Esophagus (tissue), 2 donors: ENCODE data around the gene MITF. TPM values are rescaled to one million over a fixed set of nuclear protein-coding genes. Genes with fewer than 3 reads are reported as not detected.

Experiments used
- H3K27ac ChIP-seq, 2 donors: one replicate each; pipeline ENCODE4 v1.5.1; 2013; ENCODE audit warnings: low read depth in 2 of 2, mild to moderate bottlenecking in 2 of 2, inconsistent platforms in 1 of 2, low read length in 1 of 2, moderate library complexity in 1 of 2
- H3K27me3 ChIP-seq, 2 donors: one replicate each; pipeline ENCODE4 v1.6.1; 2013; ENCODE audit warnings: low read length in 2 of 2, control low read depth in 1 of 2, mild to moderate bottlenecking in 1 of 2; ENCODE audit not compliant: insufficient read depth in 2 of 2, control insufficient read depth in 1 of 2
- H3K36me3 ChIP-seq, 2 donors: one replicate each; pipeline ENCODE4 v1.6.1; 2013; ENCODE audit warnings: low read length in 1 of 2; ENCODE audit not compliant: control insufficient read depth in 2 of 2, insufficient read depth in 2 of 2
- H3K4me1 ChIP-seq, 2 donors: one replicate each; pipeline ENCODE4 v1.6.1; 2013; ENCODE audit warnings: low read length in 1 of 2; ENCODE audit not compliant: control insufficient read depth in 2 of 2, insufficient read depth in 2 of 2
- H3K4me3 ChIP-seq, 2 donors: one replicate each; pipeline ENCODE4 v1.5.1; 2013; ENCODE audit warnings: low read length in 2 of 2, mild to moderate bottlenecking in 2 of 2, low read depth in 1 of 2, moderate library complexity in 1 of 2
- H3K9me3 ChIP-seq, 2 donors: one replicate each; pipeline ENCODE4 v1.6.1; 2013; ENCODE audit warnings: mild to moderate bottlenecking in 2 of 2, low read depth in 1 of 2, low read length in 1 of 2, moderate library complexity in 1 of 2; ENCODE audit not compliant: control insufficient read depth in 2 of 2, insufficient read depth in 1 of 2
- WGBS, 2 donors: extraction: QIAGEN DNeasy Blood & Tissue Kit; methylation state at CpG; one replicate each; pipeline ENCODE4 v1.1.7; 2013; 5-methylcytosine and 5-hydroxymethylcytosine counted together
- polyA plus RNA-seq, 2 donors: library from polyadenylated mRNA; stranded (reverse); fragments of 200-250 nt; gene quantifications; one replicate each; pipeline ENCODE4 v1.2.3, GENCODE V29; 2013
- donor health status: healthy with polysubstance abuse.
- donor health status: Bipolar disorder and iron deficiency.

MITF gene
- polyA plus RNA-seq, 2 donors, result 2.0 to 3.3 TPM

- no peaks in the 10 kb centered on the region for H3K27me3 ChIP-seq
- no peaks in the 10 kb centered on the region for H3K36me3 ChIP-seq
- no peaks in the 10 kb centered on the region for H3K4me1 ChIP-seq
- peak overlapping the region in 1 of 2 donors; percentile 34 for H3K27ac ChIP-seq
- 76 to 79% methylated on average over 13 of the region's 13 CpGs for WGBS, 2 donors
- H3K9me3 ChIP-seq, result no peaks in the 10 kb centered on the region
- H3K4me3 ChIP-seq, result peak overlapping the region in 1 of 2 donors; percentile 83
Observed at GRCh38 chr3:69741032-69741767, 1.9 kb downstream of the MITF start.

- Histone ChIP-seq H3K4me3 (no peak overlapping the region), H3K27me3 (no peaks in the 10 kb centered on the region), H3K4me1 (no peaks in the 10 kb centered on the region), H3K36me3 (no peaks in the 10 kb centered on the region), H3K27ac (no peak overlapping the region), H3K9me3 (no peaks in the 10 kb centered on the region)
- WGBS, 2 donors, result 85 to 87% methylated on average over 2 of the region's 2 CpGs
Observed at GRCh38 chr3:69742391-69742790, 3.1 kb downstream of the MITF start.

- no peaks in the 10 kb centered on the region for H3K4me1 ChIP-seq
- H3K4me3 ChIP-seq, result no peak overlapping the region
- WGBS, 2 donors, result 81 to 82% methylated on average over 8 of the region's 8 CpGs
- no peak overlapping the region for H3K27ac ChIP-seq
- H3K36me3 ChIP-seq, result no peaks in the 10 kb centered on the region
- no peaks in the 10 kb centered on the region for H3K9me3 ChIP-seq
- no peaks in the 10 kb centered on the region for H3K27me3 ChIP-seq
Observed at GRCh38 chr3:69743975-69744906, 5.0 kb downstream of the MITF start.

- H3K27me3 ChIP-seq, result no peaks in the 10 kb centered on the region
- no peak overlapping the region for H3K4me3 ChIP-seq
- H3K4me1 ChIP-seq, result no peaks in the 10 kb centered on the region
- H3K36me3 ChIP-seq, result no peaks in the 10 kb centered on the region
- 81 to 85% methylated on average over 2 of the region's 2 CpGs for WGBS, 2 donors
- H3K27ac ChIP-seq, result no peak overlapping the region
- H3K9me3 ChIP-seq, result no peaks in the 10 kb centered on the region
Observed at GRCh38 chr3:69745505-69745904, 6.2 kb downstream of the MITF start.

GRCh38 chr3:69746119-69746518 is 6.9 kb downstream of the MITF start:
- 54 to 62% methylated on average over 2 of the region's 2 CpGs for WGBS, 2 donors

GRCh38 chr3:69747511-69748258 is 8.4 kb downstream of the MITF start:
- Histone ChIP-seq H3K27ac (peak overlapping the region; percentile 17 to 49), H3K4me1 (no peaks in the 10 kb centered on the region), H3K36me3 (no peaks in the 10 kb centered on the region), H3K27me3 (no peaks in the 10 kb centered on the region), H3K9me3 (no peaks in the 10 kb centered on the region), H3K4me3 (no peak overlapping the region)
- WGBS, 2 donors, result 65 to 72% methylated on average over 2 of the region's 2 CpGs

More at GRCh38 chr3:69746119-69746518, 6.9 kb downstream of the MITF start:
- Histone ChIP-seq H3K4me3 (no peak overlapping the region), H3K36me3 (no peaks in the 10 kb centered on the region), H3K27ac (no peak overlapping the region), H3K9me3 (no peaks in the 10 kb centered on the region), H3K4me1 (no peaks in the 10 kb centered on the region), H3K27me3 (no peaks in the 10 kb centered on the region)

- Histone ChIP-seq H3K4me3 (no peak overlapping the region), H3K4me1 (peaks cover 0 to 2% of the 10 kb centered on the region in 2 donors)
- 80 to 87% methylated on average over 2 of the region's 2 CpGs for WGBS, 2 donors
Observed at GRCh38 chr3:69748503-69748902, 9.2 kb downstream of the MITF start.

GRCh38 chr3:69749461-69749860 is 10.2 kb downstream of the MITF start:
- Histone ChIP-seq H3K27ac (no peak overlapping the region), H3K27me3 (no peaks in the 10 kb centered on the region), H3K36me3 (no peaks in the 10 kb centered on the region), H3K4me1 (peaks cover 0 to 2% of the 10 kb centered on the region in 2 donors), H3K4me3 (no peak overlapping the region), H3K9me3 (no peaks in the 10 kb centered on the region)
- WGBS, 2 donors, result 70 to 83% methylated on average over 3 of the region's 3 CpGs

More at GRCh38 chr3:69748503-69748902, 9.2 kb downstream of the MITF start:
- H3K9me3 ChIP-seq, result no peaks in the 10 kb centered on the region
- H3K27me3 ChIP-seq, result no peaks in the 10 kb centered on the region
- no peaks in the 10 kb centered on the region for H3K36me3 ChIP-seq
- peak overlapping the region in 1 of 2 donors; percentile 49 for H3K27ac ChIP-seq

- Histone ChIP-seq H3K36me3 (no peaks in the 10 kb centered on the region), H3K9me3 (no peaks in the 10 kb centered on the region), H3K4me3 (no peak overlapping the region), H3K27ac (no peak overlapping the region), H3K4me1 (peaks cover 0 to 2% of the 10 kb centered on the region in 2 donors), H3K27me3 (no peaks in the 10 kb centered on the region)
- 82 to 84% methylated on average over 2 of the region's 2 CpGs for WGBS, 2 donors
Observed at GRCh38 chr3:69750549-69750948, 11.3 kb downstream of the MITF start.
